ENCODE measurements around the gene BSG. TPM values are rescaled to one million over a fixed set of nuclear protein-coding genes. Genes with fewer than 3 reads are reported as not detected.

BSG gene
- total RNA-seq, 1 donor from 2014 or later: 144 TPM

DNA sequence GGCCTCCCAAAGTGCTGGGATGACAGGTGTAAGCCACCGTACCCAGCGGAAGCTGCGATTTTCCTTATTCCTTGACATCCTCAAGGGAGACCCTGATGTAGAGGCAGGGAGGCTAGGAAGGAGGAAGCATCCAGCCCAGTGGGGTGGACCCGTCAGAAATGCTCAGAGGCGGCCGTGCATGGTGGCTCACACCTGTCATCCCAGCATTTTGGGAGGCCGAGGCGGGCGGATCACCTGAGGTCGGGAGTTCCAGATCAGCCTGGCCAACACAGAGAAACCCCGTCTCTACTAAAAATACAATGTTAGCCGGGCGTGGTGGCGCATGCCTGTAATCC is 17.0 kb upstream of the BSG start:
- Histone ChIP-seq H3K9ac (ENCODE audit: low read depth in 1 of 3, low read length in 3 of 3) (no peak overlapping the region), H3K27ac (ENCODE audit: low read depth, low read length) (no peak overlapping the region), H3K36me3 (ENCODE audit: control insufficient read depth in 3 of 3, insufficient read depth in 3 of 3, low read length in 3 of 3) (no peaks in the 10 kb centered on the region), H3K4me3 (ENCODE audit: low read length in 3 of 3) (no peak overlapping the region), H3K4me1 (ENCODE audit: control insufficient read depth in 3 of 3, insufficient read depth in 3 of 3, low read length in 3 of 3) (peaks cover 0 to 5% (median 4%) of the 10 kb centered on the region in 3 donors), H3K9me3 (ENCODE audit: control insufficient read depth in 3 of 3, low read length in 3 of 3) (no peaks in the 10 kb centered on the region), H3K27me3 (ENCODE audit: control insufficient read depth in 3 of 3, insufficient read depth in 3 of 3, low read length in 3 of 3) (peaks cover 7 to 13% (median 13%) of the 10 kb centered on the region in 3 donors)

DNA sequence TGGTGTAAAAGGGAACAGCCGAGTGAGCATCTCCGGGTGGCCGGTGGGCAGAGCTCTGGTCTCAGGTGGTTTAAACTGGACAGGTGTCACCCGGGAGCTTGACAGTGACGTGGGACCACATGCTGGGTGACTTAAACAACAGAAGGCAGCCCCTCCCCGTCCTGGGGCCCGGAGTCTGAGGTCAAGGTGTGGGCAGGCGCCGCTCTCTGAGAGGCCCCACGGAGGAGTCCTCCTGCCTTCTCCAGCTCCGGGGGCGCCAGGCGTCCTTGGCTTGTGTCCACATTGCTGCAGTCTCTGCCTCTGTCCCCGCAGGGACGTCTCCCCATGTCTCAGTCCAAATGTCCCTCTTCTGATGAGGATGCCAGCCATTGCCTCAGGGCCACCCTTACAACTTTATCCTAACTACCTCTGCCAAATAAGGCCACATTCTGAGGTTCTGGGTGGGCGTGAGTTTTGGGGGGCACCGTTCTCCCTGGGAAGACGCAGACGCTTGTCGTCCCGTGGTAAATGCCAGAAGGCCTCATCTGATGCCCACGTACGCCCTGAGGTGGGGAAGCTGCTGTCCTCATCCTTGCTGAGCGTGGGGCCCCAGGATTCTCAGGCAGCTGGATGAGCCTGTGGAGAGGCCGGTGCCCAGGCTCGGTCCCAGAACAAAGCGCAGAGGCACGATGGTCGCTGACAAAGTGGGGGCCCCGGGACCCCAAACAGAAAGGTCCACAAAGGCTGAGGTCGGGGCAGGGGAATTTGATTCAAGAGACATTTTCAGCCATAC is 15.6 kb upstream of the BSG start:
- Histone ChIP-seq H3K4me1 (ENCODE audit: control insufficient read depth in 3 of 3, insufficient read depth in 3 of 3, low read length in 3 of 3) (peaks cover 0 to 2% (median 0%) of the 10 kb centered on the region in 3 donors), H3K27ac (ENCODE audit: low read depth, low read length) (no peak overlapping the region), H3K36me3 (ENCODE audit: control insufficient read depth in 3 of 3, insufficient read depth in 3 of 3, low read length in 3 of 3) (no peaks in the 10 kb centered on the region), H3K9ac (ENCODE audit: low read depth in 1 of 3, low read length in 3 of 3) (no peak overlapping the region), H3K27me3 (ENCODE audit: control insufficient read depth in 3 of 3, insufficient read depth in 3 of 3, low read length in 3 of 3) (peaks cover 7 to 9% (median 7%) of the 10 kb centered on the region in 3 donors), H3K9me3 (ENCODE audit: control insufficient read depth in 3 of 3, low read length in 3 of 3) (no peaks in the 10 kb centered on the region), H3K4me3 (ENCODE audit: low read length in 3 of 3) (no peak overlapping the region)

DNA sequence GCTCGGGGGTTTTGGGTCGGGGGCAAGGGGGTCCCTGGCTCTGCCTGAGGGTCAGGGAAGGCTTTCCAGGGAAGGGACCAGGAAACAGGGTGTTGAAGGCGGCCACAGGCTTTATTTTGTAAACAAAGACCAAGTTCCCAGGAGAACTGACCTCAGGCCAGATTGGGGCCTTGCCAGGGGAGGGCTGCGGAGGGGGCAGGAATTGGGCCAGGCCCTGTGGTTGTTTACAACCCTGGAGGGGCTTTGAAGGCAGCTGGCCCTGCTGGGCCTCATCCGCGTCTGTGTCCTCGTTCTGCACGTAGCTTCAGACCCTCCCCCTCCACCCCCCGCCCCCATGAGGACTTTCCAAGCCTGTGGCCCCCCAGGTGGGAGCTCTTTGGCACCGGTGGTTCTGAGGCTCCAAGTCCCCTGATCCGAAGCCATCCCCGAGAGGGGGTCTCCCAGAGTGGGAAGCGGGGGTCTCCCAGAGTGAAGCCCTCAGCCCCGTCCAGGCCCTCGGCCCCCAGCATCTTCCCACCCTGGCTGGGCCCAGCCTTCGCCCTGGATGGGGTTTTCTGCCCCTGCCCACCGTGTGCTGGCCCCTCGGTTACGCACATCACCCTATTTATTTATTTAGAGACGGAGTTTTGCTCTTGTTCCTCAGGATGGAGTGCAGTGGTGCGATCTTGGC is 13.5 kb upstream of the BSG start:
- H3K4me3 ChIP-seq (ENCODE audit: low read length in 3 of 3): no peak overlapping the region
- no peak overlapping the region for H3K27ac ChIP-seq (ENCODE audit: low read depth, low read length)
- H3K36me3 ChIP-seq (ENCODE audit: control insufficient read depth in 3 of 3, insufficient read depth in 3 of 3, low read length in 3 of 3): no peaks in the 10 kb centered on the region
- H3K4me1 ChIP-seq (ENCODE audit: control insufficient read depth in 3 of 3, insufficient read depth in 3 of 3, low read length in 3 of 3): peaks cover 0 to 2% (median 0%) of the 10 kb centered on the region in 3 donors
- no peak overlapping the region for H3K9ac ChIP-seq (ENCODE audit: low read depth in 1 of 3, low read length in 3 of 3)
- peaks cover 5 to 9% (median 7%) of the 10 kb centered on the region in 3 donors for H3K27me3 ChIP-seq (ENCODE audit: control insufficient read depth in 3 of 3, insufficient read depth in 3 of 3, low read length in 3 of 3)
- no peaks in the 10 kb centered on the region for H3K9me3 ChIP-seq (ENCODE audit: control insufficient read depth in 3 of 3, low read length in 3 of 3)

DNA sequence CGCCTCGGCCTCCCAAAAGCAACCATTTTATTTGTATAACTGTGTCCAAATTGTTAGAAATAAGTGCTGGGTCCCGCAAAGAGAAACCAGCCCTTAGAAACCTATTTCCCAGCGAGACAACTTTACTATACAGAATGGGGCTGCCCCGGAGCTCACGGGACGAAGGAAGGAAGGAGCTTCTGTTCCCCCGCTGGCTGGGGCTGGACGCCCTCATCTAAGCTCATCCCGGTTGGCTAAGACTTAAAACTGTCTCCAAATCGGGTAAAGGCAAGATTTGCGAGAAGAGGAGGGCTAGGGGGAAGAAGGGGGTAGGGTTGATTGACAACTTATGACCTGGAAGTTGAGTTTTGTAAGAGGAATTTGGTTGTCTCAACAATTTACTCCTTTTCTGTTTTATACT is 12.3 kb upstream of the BSG start:
- H3K9ac ChIP-seq (ENCODE audit: low read depth in 1 of 3, low read length in 3 of 3): no peak overlapping the region
- H3K36me3 ChIP-seq (ENCODE audit: control insufficient read depth in 3 of 3, insufficient read depth in 3 of 3, low read length in 3 of 3): no peaks in the 10 kb centered on the region
- H3K4me1 ChIP-seq (ENCODE audit: control insufficient read depth in 3 of 3, insufficient read depth in 3 of 3, low read length in 3 of 3): peaks cover 0 to 2% (median 0%) of the 10 kb centered on the region in 3 donors
- no peaks in the 10 kb centered on the region for H3K9me3 ChIP-seq (ENCODE audit: control insufficient read depth in 3 of 3, low read length in 3 of 3)
- no peak overlapping the region for H3K4me3 ChIP-seq (ENCODE audit: low read length in 3 of 3)
- no peak overlapping the region for H3K27ac ChIP-seq (ENCODE audit: low read depth, low read length)
- peaks cover 3 to 6% (median 5%) of the 10 kb centered on the region in 3 donors for H3K27me3 ChIP-seq (ENCODE audit: control insufficient read depth in 3 of 3, insufficient read depth in 3 of 3, low read length in 3 of 3)

DNA sequence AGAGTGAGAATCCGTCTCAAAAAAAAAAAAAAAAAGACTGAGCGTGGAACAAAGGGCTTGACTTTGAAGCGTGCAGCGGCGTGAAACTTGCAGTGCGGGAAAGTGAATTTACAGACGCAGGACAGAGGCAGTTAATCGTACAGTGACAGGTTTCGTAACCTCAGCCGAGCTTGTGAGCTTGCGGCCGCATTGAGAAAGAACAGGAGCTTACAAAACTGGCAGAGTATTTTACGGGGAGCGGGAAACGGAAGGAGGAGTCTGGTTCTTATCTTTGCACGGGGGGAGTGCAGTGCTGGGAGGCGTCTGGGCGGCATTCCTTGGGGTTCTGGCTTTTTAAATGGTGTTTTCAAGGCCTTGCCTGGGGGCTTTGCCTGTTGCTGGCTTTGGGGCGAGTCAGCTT is 6.0 kb upstream of the BSG start:
- Histone ChIP-seq H3K9ac (ENCODE audit: low read depth in 1 of 3, low read length in 3 of 3) (no peak overlapping the region), H3K9me3 (ENCODE audit: control insufficient read depth in 3 of 3, low read length in 3 of 3) (no peaks in the 10 kb centered on the region), H3K27me3 (ENCODE audit: control insufficient read depth in 3 of 3, insufficient read depth in 3 of 3, low read length in 3 of 3) (peaks cover 0 to 5% (median 4%) of the 10 kb centered on the region in 3 donors), H3K4me3 (ENCODE audit: low read length in 3 of 3) (no peak overlapping the region), H3K27ac (ENCODE audit: low read depth, low read length) (no peak overlapping the region), H3K36me3 (ENCODE audit: control insufficient read depth in 3 of 3, insufficient read depth in 3 of 3, low read length in 3 of 3) (no peaks in the 10 kb centered on the region), H3K4me1 (ENCODE audit: control insufficient read depth in 3 of 3, insufficient read depth in 3 of 3, low read length in 3 of 3) (peaks cover 5 to 7% (median 6%) of the 10 kb centered on the region in 3 donors)

DNA sequence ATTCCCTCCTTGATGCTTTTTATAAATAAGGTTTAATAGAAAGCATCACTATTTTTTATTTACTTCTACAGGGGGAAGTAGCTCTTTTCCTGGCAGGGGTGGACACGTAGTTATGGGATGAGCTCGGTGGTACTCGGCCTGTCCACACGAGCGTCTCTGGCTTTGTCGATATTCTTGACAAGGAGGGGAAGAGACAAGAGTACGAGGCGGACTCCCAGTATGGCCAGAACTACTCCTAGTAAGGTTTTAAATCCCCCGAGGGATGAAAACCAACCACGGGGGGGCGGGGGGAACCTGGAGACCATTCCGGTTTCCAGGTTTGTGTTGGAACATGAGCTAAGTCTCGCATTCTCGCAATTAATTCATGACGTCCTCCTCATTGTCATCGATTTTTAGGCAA is 5.6 kb upstream of the BSG start:
- Histone ChIP-seq H3K9ac (ENCODE audit: low read depth in 1 of 3, low read length in 3 of 3) (no peak overlapping the region), H3K4me3 (ENCODE audit: low read length in 3 of 3) (no peak overlapping the region), H3K27ac (ENCODE audit: low read depth, low read length) (no peak overlapping the region)

DNA sequence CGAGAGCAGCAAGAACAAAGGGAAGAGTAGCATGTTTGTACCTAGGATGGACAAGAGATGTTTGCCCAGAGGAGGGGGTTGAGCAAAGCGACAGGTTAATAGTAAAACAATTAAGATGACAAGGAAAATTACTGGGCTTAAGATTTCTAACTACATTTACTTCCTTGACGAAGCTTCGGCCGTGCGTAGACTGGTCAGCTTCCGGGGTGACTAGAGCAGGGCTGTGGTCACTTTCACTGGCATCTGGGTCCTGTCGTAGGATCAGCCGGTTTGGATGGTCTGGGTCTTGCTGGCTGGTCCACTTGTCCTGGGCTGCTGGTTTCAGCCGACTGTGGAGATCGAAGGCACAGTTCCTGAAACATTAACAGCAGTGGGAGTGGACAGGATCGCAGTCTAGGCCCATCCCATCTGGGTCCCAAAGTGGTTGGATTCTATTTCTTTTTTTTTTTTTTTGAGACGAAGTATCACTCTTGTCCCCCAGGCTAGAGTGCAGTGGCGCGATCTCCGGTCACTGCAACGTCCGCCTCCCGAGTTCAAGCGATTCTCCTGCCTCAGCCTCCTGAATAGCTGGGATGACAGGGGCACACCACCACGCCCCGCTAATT is 5.0 kb upstream of the BSG start:
- H3K4me3 ChIP-seq (ENCODE audit: low read length in 3 of 3): no peak overlapping the region
- H3K9ac ChIP-seq (ENCODE audit: low read depth in 1 of 3, low read length in 3 of 3): no peak overlapping the region
- no peaks in the 10 kb centered on the region for H3K36me3 ChIP-seq (ENCODE audit: control insufficient read depth in 3 of 3, insufficient read depth in 3 of 3, low read length in 3 of 3)
- no peak overlapping the region for H3K27ac ChIP-seq (ENCODE audit: low read depth, low read length)
- H3K27me3 ChIP-seq (ENCODE audit: control insufficient read depth in 3 of 3, insufficient read depth in 3 of 3, low read length in 3 of 3): peaks cover 0 to 5% (median 4%) of the 10 kb centered on the region in 3 donors
- H3K9me3 ChIP-seq (ENCODE audit: control insufficient read depth in 3 of 3, low read length in 3 of 3): no peaks in the 10 kb centered on the region
- peaks cover 9 to 11% (median 10%) of the 10 kb centered on the region in 3 donors for H3K4me1 ChIP-seq (ENCODE audit: control insufficient read depth in 3 of 3, insufficient read depth in 3 of 3, low read length in 3 of 3)

More for the DNA sequence above, 5.6 kb upstream of the BSG start:
- no peaks in the 10 kb centered on the region for H3K36me3 ChIP-seq (ENCODE audit: control insufficient read depth in 3 of 3, insufficient read depth in 3 of 3, low read length in 3 of 3)
- peaks cover 9 to 11% (median 10%) of the 10 kb centered on the region in 3 donors for H3K4me1 ChIP-seq (ENCODE audit: control insufficient read depth in 3 of 3, insufficient read depth in 3 of 3, low read length in 3 of 3)
- H3K9me3 ChIP-seq (ENCODE audit: control insufficient read depth in 3 of 3, low read length in 3 of 3): no peaks in the 10 kb centered on the region
- peaks cover 0 to 5% (median 4%) of the 10 kb centered on the region in 3 donors for H3K27me3 ChIP-seq (ENCODE audit: control insufficient read depth in 3 of 3, insufficient read depth in 3 of 3, low read length in 3 of 3)

DNA sequence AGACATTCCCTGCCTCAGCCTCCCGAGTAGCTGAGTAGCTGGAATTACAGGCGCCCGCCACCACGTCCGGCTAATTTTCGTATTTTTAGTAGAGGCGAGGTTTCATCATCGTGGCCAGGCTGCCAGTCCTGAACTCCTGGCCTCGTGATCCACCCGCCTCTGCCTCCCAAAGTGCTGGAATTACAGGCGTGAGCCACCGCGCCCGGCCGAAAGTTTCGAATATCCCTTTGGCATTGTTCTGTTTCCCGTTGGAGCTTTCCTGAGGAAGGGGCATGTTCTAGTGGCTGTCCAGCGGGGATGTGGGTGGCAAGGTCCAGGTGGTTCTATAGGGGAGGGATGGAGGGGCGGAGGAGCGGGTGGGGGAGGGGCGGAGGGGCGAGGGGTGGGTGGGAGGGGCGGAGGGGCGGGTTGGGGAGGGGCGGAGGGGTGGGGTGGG is 2.1 kb upstream of the BSG start:
- H3K36me3 ChIP-seq (ENCODE audit: control insufficient read depth in 3 of 3, insufficient read depth in 3 of 3, low read length in 3 of 3): peaks cover 0 to 7% (median 0%) of the 10 kb centered on the region in 3 donors
- no peak overlapping the region for H3K4me3 ChIP-seq (ENCODE audit: low read length in 3 of 3)

DNA sequence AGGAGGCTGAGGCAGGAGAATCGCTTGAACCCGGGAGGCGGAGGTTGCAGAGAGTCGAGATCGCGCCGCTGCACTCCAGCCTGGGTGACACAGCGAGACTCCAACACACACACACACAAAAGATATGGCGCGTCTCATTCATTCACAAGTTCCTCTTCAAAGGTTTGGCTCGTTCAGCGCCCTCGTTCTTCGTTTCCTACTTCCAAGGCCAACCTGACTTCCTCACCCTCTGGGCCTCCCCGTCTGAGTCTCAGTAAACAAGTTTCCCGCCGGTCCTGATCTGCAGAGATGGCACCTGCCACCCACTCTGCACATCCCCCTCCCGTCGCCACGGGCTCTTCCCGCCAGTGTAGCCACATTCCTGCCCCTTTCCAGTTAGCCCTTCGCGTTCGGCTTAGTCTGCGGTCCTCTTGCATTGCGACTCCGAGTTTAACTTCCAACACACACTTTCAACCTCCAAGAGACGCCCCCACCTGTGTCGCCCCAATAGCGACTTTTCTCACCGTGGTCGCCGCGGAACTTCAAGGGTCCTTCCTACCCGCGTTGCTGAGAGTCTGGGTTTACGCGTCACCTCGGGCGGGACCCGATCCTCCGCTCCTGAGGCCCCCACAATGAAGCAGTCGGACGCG is 1.3 kb upstream of the BSG start:
- Histone ChIP-seq H3K9me3 (ENCODE audit: control insufficient read depth in 3 of 3, low read length in 3 of 3) (no peaks in the 10 kb centered on the region), H3K9ac (ENCODE audit: low read depth in 1 of 3, low read length in 3 of 3) (peak overlapping the region in 2 of 3 donors; percentile 62 to 69), H3K27me3 (ENCODE audit: control insufficient read depth in 3 of 3, insufficient read depth in 3 of 3, low read length in 3 of 3) (peaks cover 0 to 5% (median 4%) of the 10 kb centered on the region in 3 donors), H3K27ac (ENCODE audit: low read depth, low read length) (peak overlapping the region; percentile 37), H3K36me3 (ENCODE audit: control insufficient read depth in 3 of 3, insufficient read depth in 3 of 3, low read length in 3 of 3) (peaks cover 0 to 8% (median 0%) of the 10 kb centered on the region in 3 donors), H3K4me3 (ENCODE audit: low read length in 3 of 3) (peak overlapping the region; percentile 67 to 77 (median 73)), H3K4me1 (ENCODE audit: control insufficient read depth in 3 of 3, insufficient read depth in 3 of 3, low read length in 3 of 3) (peaks cover 27 to 38% (median 32%) of the 10 kb centered on the region in 3 donors)

More for the DNA sequence above, 2.1 kb upstream of the BSG start:
- H3K27me3 ChIP-seq (ENCODE audit: control insufficient read depth in 3 of 3, insufficient read depth in 3 of 3, low read length in 3 of 3): peaks cover 0 to 5% (median 4%) of the 10 kb centered on the region in 3 donors
- H3K27ac ChIP-seq (ENCODE audit: low read depth, low read length): no peak overlapping the region
- H3K9ac ChIP-seq (ENCODE audit: low read depth in 1 of 3, low read length in 3 of 3): no peak overlapping the region
- H3K9me3 ChIP-seq (ENCODE audit: control insufficient read depth in 3 of 3, low read length in 3 of 3): no peaks in the 10 kb centered on the region
- peaks cover 24 to 32% (median 28%) of the 10 kb centered on the region in 3 donors for H3K4me1 ChIP-seq (ENCODE audit: control insufficient read depth in 3 of 3, insufficient read depth in 3 of 3, low read length in 3 of 3)

All from skeletal muscle tissue (tissue), 4 donors.